ENCODE results near the gene SSTR5.

The SSTR5 gene

DNA sequence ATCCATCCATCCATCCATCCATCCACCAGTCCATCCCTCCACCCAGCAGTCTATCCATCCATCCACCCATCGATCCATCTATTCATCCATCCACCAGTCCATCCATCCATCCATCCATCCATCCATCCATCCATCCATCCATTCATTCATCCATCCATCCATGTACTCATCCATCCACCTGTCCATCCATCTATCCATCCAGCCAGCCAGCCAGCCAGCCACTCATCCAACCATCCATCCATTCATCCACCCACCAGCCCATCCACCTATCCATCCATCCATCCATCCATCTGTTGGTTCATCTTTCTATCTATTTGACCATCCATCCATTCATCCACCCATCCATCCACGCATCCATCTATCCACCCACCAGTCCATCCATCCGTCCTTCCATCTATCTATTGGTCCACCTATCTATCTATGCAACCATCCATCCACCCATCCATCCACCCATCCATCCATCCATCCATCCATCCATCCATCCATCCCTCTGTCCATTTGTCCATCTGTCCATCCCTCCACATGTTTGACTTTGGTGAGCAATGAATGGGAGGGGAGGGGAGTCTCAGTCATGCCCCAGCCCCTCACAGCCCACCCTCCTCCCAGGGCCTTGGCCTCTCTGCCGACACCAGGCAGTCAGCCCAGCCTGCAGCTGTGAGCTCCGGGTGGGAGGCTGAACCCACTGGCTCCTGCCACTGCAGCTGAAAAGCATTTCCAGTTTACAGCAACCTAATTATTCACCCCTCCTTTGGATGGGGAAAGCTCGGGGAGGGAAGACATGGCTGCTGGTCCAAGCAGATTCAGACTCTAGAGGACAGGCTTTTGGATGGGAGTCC, 38.1 kb upstream of the SSTR5 start:
- TF ChIP-seq POLR2AphosphoS5 (IDR thresholded peaks at IDR 0.05; ENCODE audit: low read depth, low read length) (no peak), TAF1 (IDR thresholded peaks at IDR 0.05; ENCODE audit: borderline replicate concordance, insufficient read depth, low read length) (no peak), FOXP2 (optimal IDR thresholded peaks at IDR 0.05; ENCODE audit: borderline replicate concordance, extremely low read depth, extremely low read length, insufficient read depth) (no peak), SIN3A (IDR thresholded peaks at IDR 0.05; ENCODE audit: borderline replicate concordance, insufficient read depth, low read length) (no peak)
- TF ChIP-seq, protein P1, sequence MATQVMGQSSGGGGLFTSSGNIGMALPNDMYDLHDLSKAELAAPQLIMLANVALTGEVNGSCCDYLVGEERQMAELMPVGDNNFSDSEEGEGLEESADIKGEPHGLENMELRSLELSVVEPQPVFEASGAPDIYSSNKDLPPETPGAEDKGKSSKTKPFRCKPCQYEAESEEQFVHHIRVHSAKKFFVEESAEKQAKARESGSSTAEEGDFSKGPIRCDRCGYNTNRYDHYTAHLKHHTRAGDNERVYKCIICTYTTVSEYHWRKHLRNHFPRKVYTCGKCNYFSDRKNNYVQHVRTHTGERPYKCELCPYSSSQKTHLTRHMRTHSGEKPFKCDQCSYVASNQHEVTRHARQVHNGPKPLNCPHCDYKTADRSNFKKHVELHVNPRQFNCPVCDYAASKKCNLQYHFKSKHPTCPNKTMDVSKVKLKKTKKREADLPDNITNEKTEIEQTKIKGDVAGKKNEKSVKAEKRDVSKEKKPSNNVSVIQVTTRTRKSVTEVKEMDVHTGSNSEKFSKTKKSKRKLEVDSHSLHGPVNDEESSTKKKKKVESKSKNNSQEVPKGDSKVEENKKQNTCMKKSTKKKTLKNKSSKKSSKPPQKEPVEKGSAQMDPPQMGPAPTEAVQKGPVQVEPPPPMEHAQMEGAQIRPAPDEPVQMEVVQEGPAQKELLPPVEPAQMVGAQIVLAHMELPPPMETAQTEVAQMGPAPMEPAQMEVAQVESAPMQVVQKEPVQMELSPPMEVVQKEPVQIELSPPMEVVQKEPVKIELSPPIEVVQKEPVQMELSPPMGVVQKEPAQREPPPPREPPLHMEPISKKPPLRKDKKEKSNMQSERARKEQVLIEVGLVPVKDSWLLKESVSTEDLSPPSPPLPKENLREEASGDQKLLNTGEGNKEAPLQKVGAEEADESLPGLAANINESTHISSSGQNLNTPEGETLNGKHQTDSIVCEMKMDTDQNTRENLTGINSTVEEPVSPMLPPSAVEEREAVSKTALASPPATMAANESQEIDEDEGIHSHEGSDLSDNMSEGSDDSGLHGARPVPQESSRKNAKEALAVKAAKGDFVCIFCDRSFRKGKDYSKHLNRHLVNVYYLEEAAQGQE (IDR thresholded peaks at IDR 0.05; ENCODE audit: insufficient read depth in 1 of 2, low read depth in 2 of 2, low read length in 2 of 2) = no peak

DNA sequence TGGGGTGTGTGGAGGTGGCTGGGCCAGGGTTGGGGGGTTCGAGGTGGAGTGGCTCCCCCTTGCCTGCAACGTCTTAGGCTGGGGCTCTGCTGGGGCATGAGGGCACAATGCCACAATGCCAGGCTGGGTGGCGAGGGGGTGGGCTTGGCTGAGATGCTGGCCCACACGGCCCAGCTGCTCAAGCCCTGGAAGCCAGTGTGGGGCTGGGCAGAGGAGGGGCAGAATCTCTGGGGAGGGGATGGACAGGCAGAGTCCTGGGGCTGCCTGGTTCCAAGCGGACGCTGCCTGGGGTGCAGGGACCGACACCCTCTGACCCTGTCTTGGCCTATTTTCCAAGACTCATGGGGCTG, 37.5 kb upstream of the SSTR5 start:
- no peak for TF ChIP-seq SIN3A (IDR thresholded peaks at IDR 0.05; ENCODE audit: borderline replicate concordance, insufficient read depth, low read length)
- TF ChIP-seq, protein P1 (IDR thresholded peaks at IDR 0.05; ENCODE audit: insufficient read depth in 1 of 2, low read depth in 2 of 2, low read length in 2 of 2) = no peak
- TF ChIP-seq TAF1 (IDR thresholded peaks at IDR 0.05; ENCODE audit: borderline replicate concordance, insufficient read depth, low read length) = no peak
- TF ChIP-seq FOXP2 (optimal IDR thresholded peaks at IDR 0.05; ENCODE audit: borderline replicate concordance, extremely low read depth, extremely low read length, insufficient read depth) = no peak
- no peak for TF ChIP-seq POLR2AphosphoS5 (IDR thresholded peaks at IDR 0.05; ENCODE audit: low read depth, low read length)

DNA sequence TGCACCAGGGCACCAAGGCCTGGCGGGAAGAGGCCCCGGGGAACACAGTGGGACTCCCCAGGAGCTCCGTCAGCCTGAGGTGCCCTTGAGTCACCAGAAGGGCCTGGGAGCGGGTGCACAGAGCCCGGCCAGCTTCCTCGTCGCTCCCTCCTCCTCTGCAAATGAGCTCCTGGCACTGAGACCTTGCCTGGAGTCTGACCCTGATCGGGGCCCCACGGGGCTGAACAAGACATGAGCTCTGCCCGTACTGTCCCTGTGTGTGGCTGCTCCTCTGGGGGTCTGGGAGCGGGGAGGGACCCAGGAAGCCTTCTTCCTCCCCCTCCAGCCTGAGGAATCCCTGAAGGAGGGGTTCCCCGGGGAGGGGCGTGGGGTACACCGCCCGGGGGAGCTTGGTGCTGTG, 36.4 kb upstream of the SSTR5 start:
- TF ChIP-seq FOXP2 (optimal IDR thresholded peaks at IDR 0.05; ENCODE audit: borderline replicate concordance, extremely low read depth, extremely low read length, insufficient read depth) = no peak
- no peak for TF ChIP-seq SIN3A (IDR thresholded peaks at IDR 0.05; ENCODE audit: borderline replicate concordance, insufficient read depth, low read length)
- TF ChIP-seq, protein P1 (IDR thresholded peaks at IDR 0.05; ENCODE audit: insufficient read depth in 1 of 2, low read depth in 2 of 2, low read length in 2 of 2) = no peak
- TF ChIP-seq TAF1 (IDR thresholded peaks at IDR 0.05; ENCODE audit: borderline replicate concordance, insufficient read depth, low read length) = no peak
- TF ChIP-seq POLR2AphosphoS5 (IDR thresholded peaks at IDR 0.05; ENCODE audit: low read depth, low read length) = no peak

DNA sequence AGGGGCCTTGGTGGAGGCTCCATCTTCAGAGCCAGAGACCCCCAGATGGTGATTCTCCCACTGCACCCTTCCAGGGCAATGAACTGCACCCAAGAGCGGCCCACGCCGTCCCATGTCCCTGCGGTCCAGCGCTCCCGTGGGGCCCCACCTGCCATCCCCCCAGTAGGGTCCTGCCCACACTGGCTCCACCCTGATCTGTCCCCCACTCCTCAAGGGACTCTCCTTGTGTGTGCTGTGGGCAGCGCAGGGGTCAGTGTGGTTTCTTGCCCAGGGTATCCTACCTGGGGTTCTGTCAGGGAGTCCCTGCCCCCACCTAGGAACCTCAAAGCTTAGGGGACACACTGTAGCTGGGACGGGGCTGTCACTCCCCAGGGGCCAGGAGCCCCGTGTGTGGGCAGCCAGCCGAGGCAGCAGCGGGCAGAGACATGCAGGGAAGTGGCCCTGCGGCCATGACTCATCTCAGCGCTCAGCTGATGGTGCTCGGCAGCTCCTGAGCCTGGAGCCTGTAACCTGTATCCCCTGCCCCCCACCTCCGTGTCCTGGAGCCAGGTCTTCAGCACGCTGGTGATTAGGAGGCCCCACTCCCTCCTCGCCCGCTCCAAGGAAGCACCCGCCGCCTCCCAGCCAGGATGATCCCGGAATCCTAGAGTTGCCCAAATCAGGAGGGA, 35.7 kb upstream of the SSTR5 start:
- TF ChIP-seq TAF1 (IDR thresholded peaks at IDR 0.05; ENCODE audit: borderline replicate concordance, insufficient read depth, low read length) = no peak
- no peak for TF ChIP-seq SIN3A (IDR thresholded peaks at IDR 0.05; ENCODE audit: borderline replicate concordance, insufficient read depth, low read length)
- no peak for TF ChIP-seq FOXP2 (optimal IDR thresholded peaks at IDR 0.05; ENCODE audit: borderline replicate concordance, extremely low read depth, extremely low read length, insufficient read depth)
- TF ChIP-seq, protein P1 (IDR thresholded peaks at IDR 0.05; ENCODE audit: insufficient read depth in 1 of 2, low read depth in 2 of 2, low read length in 2 of 2) = no peak
- no peak for TF ChIP-seq POLR2AphosphoS5 (IDR thresholded peaks at IDR 0.05; ENCODE audit: low read depth, low read length)

All from PFSK-1 (cell line).